Measurements from ENCODE around the gene SUGT1. TPM values are rescaled to one million over a fixed set of nuclear protein-coding genes. Genes with fewer than 3 reads are reported as not detected.
"Not testable (repeated sequence)": the region's sequence is repeated elsewhere in the genome, so short reads cannot be mapped to it uniquely, and the experiment has no call there.

The SUGT1 gene
- total RNA-seq, result 30.3 TPM

GRCh38 chr13:52652196-52652979 lies at the start of gene SUGT1:
Gene SUGT1, plus strand, starts transcription at chr13:52652836. Its CDS starts 85 bp downstream, at chr13:52652921.
- Histone ChIP-seq H3K9ac (ENCODE audit: low read depth in 1 of 3, low read length in 3 of 3) (peak within 1 kb of the TSS; percentile 93 to 98 (median 96)), H3K36me3 (ENCODE audit: control insufficient read depth in 3 of 3, insufficient read depth in 3 of 3, low read length in 3 of 3) (peaks cover 5 to 11% (median 6%) of the 10 kb centered on the region in 3 donors), H3K4me3 (ENCODE audit: low read length in 3 of 3) (peak within 1 kb of the TSS; percentile 93 to 94 (median 94)), H3K27ac (ENCODE audit: low read depth, low read length) (peak within 1 kb of the TSS; percentile 97), H3K4me1 (ENCODE audit: control insufficient read depth in 3 of 3, insufficient read depth in 3 of 3, low read length in 3 of 3) (peaks cover 15 to 22% (median 19%) of the 10 kb centered on the region in 3 donors), H3K9me3 (ENCODE audit: control insufficient read depth in 3 of 3, low read length in 3 of 3) (no peaks in the 10 kb centered on the region), H3K27me3 (ENCODE audit: control insufficient read depth in 3 of 3, insufficient read depth in 3 of 3, low read length in 3 of 3) (no peaks in the 10 kb centered on the region)

GRCh38 chr13:52603316-52603715 lies 49.3 kb upstream of the SUGT1 start:
- H3K9me3 ChIP-seq (ENCODE audit: control insufficient read depth in 3 of 3, low read length in 3 of 3); H3K27ac ChIP-seq (ENCODE audit: low read depth, low read length): not testable (repeated sequence)

DNA sequence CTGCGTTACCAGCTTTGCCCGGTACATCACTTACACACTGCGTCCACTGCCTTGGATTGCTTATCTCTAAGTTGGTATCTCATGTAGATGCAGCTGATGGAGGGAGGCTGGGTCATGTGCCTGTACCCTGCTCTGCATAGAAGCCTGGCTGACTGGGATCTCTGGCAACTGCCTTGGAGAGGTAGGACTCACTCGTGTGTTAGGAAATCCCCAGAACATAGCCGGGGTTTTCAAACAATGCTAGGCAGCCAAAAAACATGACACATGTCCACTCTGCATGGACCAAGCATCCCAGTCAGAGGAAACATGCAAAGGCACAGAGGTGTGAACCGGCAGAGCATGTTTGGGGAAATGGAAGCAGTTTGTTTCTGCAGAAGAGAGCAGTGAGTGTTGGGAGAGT lies 46.5 kb upstream of the SUGT1 start:
- not testable (repeated sequence) for H3K9me3 ChIP-seq (ENCODE audit: control insufficient read depth in 3 of 3, low read length in 3 of 3); H3K4me3 ChIP-seq (ENCODE audit: low read length in 3 of 3); H3K27ac ChIP-seq (ENCODE audit: low read depth, low read length); H3K4me1 ChIP-seq (ENCODE audit: control insufficient read depth in 3 of 3, insufficient read depth in 3 of 3, low read length in 3 of 3); H3K9ac ChIP-seq (ENCODE audit: low read depth in 1 of 3, low read length in 3 of 3); H3K27me3 ChIP-seq (ENCODE audit: control insufficient read depth in 3 of 3, insufficient read depth in 3 of 3, low read length in 3 of 3); H3K36me3 ChIP-seq (ENCODE audit: control insufficient read depth in 3 of 3, insufficient read depth in 3 of 3, low read length in 3 of 3)

More at GRCh38 chr13:52603316-52603715, 49.3 kb upstream of the SUGT1 start:
- not testable (repeated sequence) for H3K9ac ChIP-seq (ENCODE audit: low read depth in 1 of 3, low read length in 3 of 3); H3K36me3 ChIP-seq (ENCODE audit: control insufficient read depth in 3 of 3, insufficient read depth in 3 of 3, low read length in 3 of 3); H3K27me3 ChIP-seq (ENCODE audit: control insufficient read depth in 3 of 3, insufficient read depth in 3 of 3, low read length in 3 of 3); H3K4me3 ChIP-seq (ENCODE audit: low read length in 3 of 3)
- H3K4me1 ChIP-seq (ENCODE audit: control insufficient read depth in 3 of 3, insufficient read depth in 3 of 3, low read length in 3 of 3), result peaks cover 7 to 14% (median 10%) of the 10 kb centered on the region in 3 donors

- not testable (repeated sequence) for H3K9ac ChIP-seq (ENCODE audit: low read depth in 1 of 3, low read length in 3 of 3); H3K4me3 ChIP-seq (ENCODE audit: low read length in 3 of 3)
Observed at GRCh38 chr13:52606795-52607194, 45.8 kb upstream of the SUGT1 start.

GRCh38 chr13:52608184-52608583 lies 44.5 kb upstream of the SUGT1 start:
- H3K9me3 ChIP-seq (ENCODE audit: control insufficient read depth in 3 of 3, low read length in 3 of 3); H3K27me3 ChIP-seq (ENCODE audit: control insufficient read depth in 3 of 3, insufficient read depth in 3 of 3, low read length in 3 of 3); H3K4me3 ChIP-seq (ENCODE audit: low read length in 3 of 3); H3K36me3 ChIP-seq (ENCODE audit: control insufficient read depth in 3 of 3, insufficient read depth in 3 of 3, low read length in 3 of 3); H3K4me1 ChIP-seq (ENCODE audit: control insufficient read depth in 3 of 3, insufficient read depth in 3 of 3, low read length in 3 of 3); H3K27ac ChIP-seq (ENCODE audit: low read depth, low read length); H3K9ac ChIP-seq (ENCODE audit: low read depth in 1 of 3, low read length in 3 of 3): not testable (repeated sequence)

More at GRCh38 chr13:52606795-52607194, 45.8 kb upstream of the SUGT1 start:
- H3K36me3 ChIP-seq (ENCODE audit: control insufficient read depth in 3 of 3, insufficient read depth in 3 of 3, low read length in 3 of 3); H3K9me3 ChIP-seq (ENCODE audit: control insufficient read depth in 3 of 3, low read length in 3 of 3); H3K27ac ChIP-seq (ENCODE audit: low read depth, low read length); H3K27me3 ChIP-seq (ENCODE audit: control insufficient read depth in 3 of 3, insufficient read depth in 3 of 3, low read length in 3 of 3); H3K4me1 ChIP-seq (ENCODE audit: control insufficient read depth in 3 of 3, insufficient read depth in 3 of 3, low read length in 3 of 3): not testable (repeated sequence)

- H3K9ac ChIP-seq (ENCODE audit: low read depth in 1 of 3, low read length in 3 of 3), result peak overlapping the region in 1 of 3 donors; percentile 16
- not testable (repeated sequence) for H3K27ac ChIP-seq (ENCODE audit: low read depth, low read length); H3K27me3 ChIP-seq (ENCODE audit: control insufficient read depth in 3 of 3, insufficient read depth in 3 of 3, low read length in 3 of 3); H3K36me3 ChIP-seq (ENCODE audit: control insufficient read depth in 3 of 3, insufficient read depth in 3 of 3, low read length in 3 of 3); H3K4me1 ChIP-seq (ENCODE audit: control insufficient read depth in 3 of 3, insufficient read depth in 3 of 3, low read length in 3 of 3); H3K9me3 ChIP-seq (ENCODE audit: control insufficient read depth in 3 of 3, low read length in 3 of 3); H3K4me3 ChIP-seq (ENCODE audit: low read length in 3 of 3)
Observed at GRCh38 chr13:52609013-52609606, 43.5 kb upstream of the SUGT1 start.

- H3K9me3 ChIP-seq (ENCODE audit: control insufficient read depth in 3 of 3, low read length in 3 of 3); H3K4me1 ChIP-seq (ENCODE audit: control insufficient read depth in 3 of 3, insufficient read depth in 3 of 3, low read length in 3 of 3); H3K4me3 ChIP-seq (ENCODE audit: low read length in 3 of 3); H3K36me3 ChIP-seq (ENCODE audit: control insufficient read depth in 3 of 3, insufficient read depth in 3 of 3, low read length in 3 of 3); H3K9ac ChIP-seq (ENCODE audit: low read depth in 1 of 3, low read length in 3 of 3); H3K27ac ChIP-seq (ENCODE audit: low read depth, low read length); H3K27me3 ChIP-seq (ENCODE audit: control insufficient read depth in 3 of 3, insufficient read depth in 3 of 3, low read length in 3 of 3): not testable (repeated sequence)
Observed at GRCh38 chr13:52610158-52610557, 42.5 kb upstream of the SUGT1 start.

GRCh38 chr13:52615134-52615801 lies 37.4 kb upstream of the SUGT1 start:
- no peak overlapping the region for H3K4me3 ChIP-seq (ENCODE audit: low read length in 3 of 3)
- no peak overlapping the region for H3K27ac ChIP-seq (ENCODE audit: low read depth, low read length)
- no peaks in the 10 kb centered on the region for H3K36me3 ChIP-seq (ENCODE audit: control insufficient read depth in 3 of 3, insufficient read depth in 3 of 3, low read length in 3 of 3)
- H3K9ac ChIP-seq (ENCODE audit: low read depth in 1 of 3, low read length in 3 of 3), result no peak overlapping the region
- H3K4me1 ChIP-seq (ENCODE audit: control insufficient read depth in 3 of 3, insufficient read depth in 3 of 3, low read length in 3 of 3), result peaks cover 3 to 11% (median 7%) of the 10 kb centered on the region in 3 donors
- no peaks in the 10 kb centered on the region for H3K27me3 ChIP-seq (ENCODE audit: control insufficient read depth in 3 of 3, insufficient read depth in 3 of 3, low read length in 3 of 3)
- no peaks in the 10 kb centered on the region for H3K9me3 ChIP-seq (ENCODE audit: control insufficient read depth in 3 of 3, low read length in 3 of 3)

DNA sequence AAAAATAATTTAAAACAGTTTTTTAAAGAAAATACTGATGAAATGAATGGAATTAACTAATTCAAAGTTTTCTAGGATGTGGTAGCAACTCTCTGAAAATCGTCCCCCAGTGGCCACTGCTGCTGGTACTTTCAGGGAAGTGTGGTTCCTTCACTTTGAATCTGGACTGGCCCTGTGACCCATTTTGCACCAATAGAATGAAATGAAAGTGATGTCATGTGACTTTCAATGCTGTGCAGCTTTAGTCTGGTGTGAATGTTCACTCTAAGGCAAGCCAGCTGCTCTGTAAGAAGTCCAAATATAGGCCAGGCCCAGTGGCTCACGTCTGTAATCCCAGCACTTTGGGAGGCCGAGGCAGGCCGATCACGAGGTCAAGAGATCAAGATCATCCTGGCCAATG lies 36.8 kb upstream of the SUGT1 start:
- H3K9me3 ChIP-seq (ENCODE audit: control insufficient read depth in 3 of 3, low read length in 3 of 3), result no peaks in the 10 kb centered on the region
- no peaks in the 10 kb centered on the region for H3K36me3 ChIP-seq (ENCODE audit: control insufficient read depth in 3 of 3, insufficient read depth in 3 of 3, low read length in 3 of 3)
- no peak overlapping the region for H3K9ac ChIP-seq (ENCODE audit: low read depth in 1 of 3, low read length in 3 of 3)
- H3K27me3 ChIP-seq (ENCODE audit: control insufficient read depth in 3 of 3, insufficient read depth in 3 of 3, low read length in 3 of 3), result no peaks in the 10 kb centered on the region
- peaks cover 3 to 11% (median 7%) of the 10 kb centered on the region in 3 donors for H3K4me1 ChIP-seq (ENCODE audit: control insufficient read depth in 3 of 3, insufficient read depth in 3 of 3, low read length in 3 of 3)
- H3K27ac ChIP-seq (ENCODE audit: low read depth, low read length), result no peak overlapping the region
- no peak overlapping the region for H3K4me3 ChIP-seq (ENCODE audit: low read length in 3 of 3)

Measured in skeletal muscle tissue (tissue), 4 donors.